ENCODE data around the gene SLC16A10.

DNA sequence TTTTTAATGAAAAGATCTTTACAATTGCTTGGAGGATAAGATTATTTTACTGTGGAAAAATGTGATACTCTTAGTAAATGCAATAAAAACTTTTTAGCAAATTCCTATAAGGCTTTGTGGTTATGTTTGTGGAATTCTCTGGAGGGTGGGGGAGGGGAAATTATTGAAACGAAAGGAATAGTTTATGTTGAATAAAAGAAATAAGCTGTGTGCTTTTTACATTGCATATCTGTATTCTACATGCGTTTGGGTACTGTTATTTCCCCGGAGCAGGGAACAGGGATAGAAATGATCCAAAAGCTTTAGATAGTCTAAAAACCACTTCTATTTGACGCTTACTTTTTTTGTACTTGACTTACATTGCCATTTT lies 143.8 kb downstream of the SLC16A10 start:
- TF ChIP-seq EHMT2 (IDR thresholded peaks at IDR 0.05; ENCODE audit: borderline replicate concordance, low read depth, low read length), result no peak
- TF ChIP-seq, protein P1, sequence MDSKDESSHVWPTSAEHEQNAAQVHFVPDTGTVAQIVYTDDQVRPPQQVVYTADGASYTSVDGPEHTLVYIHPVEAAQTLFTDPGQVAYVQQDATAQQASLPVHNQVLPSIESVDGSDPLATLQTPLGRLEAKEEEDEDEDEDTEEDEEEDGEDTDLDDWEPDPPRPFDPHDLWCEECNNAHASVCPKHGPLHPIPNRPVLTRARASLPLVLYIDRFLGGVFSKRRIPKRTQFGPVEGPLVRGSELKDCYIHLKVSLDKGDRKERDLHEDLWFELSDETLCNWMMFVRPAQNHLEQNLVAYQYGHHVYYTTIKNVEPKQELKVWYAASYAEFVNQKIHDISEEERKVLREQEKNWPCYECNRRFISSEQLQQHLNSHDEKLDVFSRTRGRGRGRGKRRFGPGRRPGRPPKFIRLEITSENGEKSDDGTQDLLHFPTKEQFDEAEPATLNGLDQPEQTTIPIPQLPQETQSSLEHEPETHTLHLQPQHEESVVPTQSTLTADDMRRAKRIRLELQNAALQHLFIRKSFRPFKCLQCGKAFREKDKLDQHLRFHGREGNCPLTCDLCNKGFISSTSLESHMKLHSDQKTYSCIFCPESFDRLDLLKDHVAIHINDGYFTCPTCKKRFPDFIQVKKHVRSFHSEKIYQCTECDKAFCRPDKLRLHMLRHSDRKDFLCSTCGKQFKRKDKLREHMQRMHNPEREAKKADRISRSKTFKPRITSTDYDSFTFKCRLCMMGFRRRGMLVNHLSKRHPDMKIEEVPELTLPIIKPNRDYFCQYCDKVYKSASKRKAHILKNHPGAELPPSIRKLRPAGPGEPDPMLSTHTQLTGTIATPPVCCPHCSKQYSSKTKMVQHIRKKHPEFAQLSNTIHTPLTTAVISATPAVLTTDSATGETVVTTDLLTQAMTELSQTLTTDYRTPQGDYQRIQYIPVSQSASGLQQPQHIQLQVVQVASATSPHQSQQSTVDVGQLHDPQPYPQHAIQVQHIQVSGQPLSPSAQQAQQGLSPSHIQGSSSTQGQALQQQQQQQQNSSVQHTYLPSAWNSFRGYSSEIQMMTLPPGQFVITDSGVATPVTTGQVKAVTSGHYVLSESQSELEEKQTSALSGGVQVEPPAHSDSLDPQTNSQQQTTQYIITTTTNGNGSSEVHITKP (CRISPR knock-in tag; IDR thresholded peaks at IDR 0.05; ENCODE audit: low read depth), result no peak
- TF ChIP-seq GZF1 (CRISPR knock-in tag; IDR thresholded peaks at IDR 0.05), result no peak
- TF ChIP-seq POLR2AphosphoS5 (IDR thresholded peaks at IDR 0.05; ENCODE audit: low read depth, low read length), result no peak
- no peak for TF ChIP-seq NFYC (CRISPR knock-in tag; IDR thresholded peaks at IDR 0.05)
- TF ChIP-seq, protein P2, sequence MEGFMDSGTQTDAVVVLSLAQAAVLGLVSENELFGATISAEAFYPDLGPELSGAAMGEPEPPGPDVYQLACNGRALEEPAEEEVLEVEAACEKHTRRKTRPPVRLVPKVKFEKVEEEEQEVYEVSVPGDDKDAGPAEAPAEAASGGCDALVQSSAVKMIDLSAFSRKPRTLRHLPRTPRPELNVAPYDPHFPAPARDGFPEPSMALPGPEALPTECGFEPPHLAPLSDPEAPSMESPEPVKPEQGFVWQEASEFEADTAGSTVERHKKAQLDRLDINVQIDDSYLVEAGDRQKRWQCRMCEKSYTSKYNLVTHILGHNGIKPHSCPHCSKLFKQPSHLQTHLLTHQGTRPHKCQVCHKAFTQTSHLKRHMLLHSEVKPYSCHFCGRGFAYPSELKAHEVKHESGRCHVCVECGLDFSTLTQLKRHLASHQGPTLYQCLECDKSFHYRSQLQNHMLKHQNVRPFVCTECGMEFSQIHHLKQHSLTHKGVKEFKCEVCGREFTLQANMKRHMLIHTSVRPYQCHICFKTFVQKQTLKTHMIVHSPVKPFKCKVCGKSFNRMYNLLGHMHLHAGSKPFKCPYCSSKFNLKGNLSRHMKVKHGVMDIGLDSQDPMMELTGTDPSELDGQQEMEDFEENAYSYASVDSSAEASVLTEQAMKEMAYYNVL (CRISPR knock-in tag; IDR thresholded peaks at IDR 0.05; ENCODE audit: borderline replicate concordance), result no peak
